Fibroblast of lung (primary cell): ENCODE data around the gene HSP90AB1. TPM values are rescaled to one million over a fixed set of nuclear protein-coding genes. Genes with fewer than 3 reads are reported as not detected.

Source experiments
- DNase-seq, 2 donors: peaks; one replicate each; pipeline versions ENCODE4 v3.0.0 to v3.0.0-alpha.2; 2010; ENCODE audit warnings: low read depth in 2 of 2
- H2AFZ ChIP-seq: 2 replicates; pipeline ENCODE4 v1.5.1; 2012; ENCODE audit warnings: low read length, control low read depth, inconsistent platforms
- H3K27ac ChIP-seq: 2 replicates; pipeline ENCODE4 v1.5.1; 2011; ENCODE audit warnings: low read length, control low read depth; ENCODE audit not compliant: insufficient read depth
- H3K27me3 ChIP-seq: 2 replicates; pipeline ENCODE4 v1.5.1; 2011; ENCODE audit warnings: mild to moderate bottlenecking, low read length; ENCODE audit not compliant: control insufficient read depth, insufficient read depth
- H3K36me3 ChIP-seq: 2 replicates; pipeline ENCODE4 v1.5.1; 2011; ENCODE audit warnings: low read length; ENCODE audit not compliant: control insufficient read depth, insufficient read depth
- H3K4me1 ChIP-seq: 2 replicates; pipeline ENCODE4 v1.5.1; 2011; ENCODE audit warnings: low read length; ENCODE audit not compliant: control insufficient read depth, insufficient read depth; ENCODE audit errors: extremely low read depth
- H3K4me2 ChIP-seq: 2 replicates; pipeline ENCODE4 v1.5.1; 2011; ENCODE audit warnings: low read length, control low read depth; ENCODE audit not compliant: insufficient read depth; ENCODE audit errors: extremely low read depth
- H3K4me3 ChIP-seq, 4 experiments: fragments of 200-600 bp in 1 of 4; sonication (generic) in 1 of 4; replicated peaks in 1 of 4; 2 replicates each; pipeline ENCODE4 v1.5.1; 2011 to 2016; ENCODE audit warnings: low read length in 4 of 4, low read depth in 3 of 4, mild to moderate bottlenecking in 3 of 4, control low read depth in 2 of 4, inconsistent platforms in 1 of 4, mixed read lengths in 1 of 4; ENCODE audit not compliant: insufficient read depth in 1 of 4; ENCODE audit errors: control extremely low read depth in 1 of 4
- H3K79me2 ChIP-seq: 2 replicates; pipeline ENCODE4 v1.5.1; 2012; ENCODE audit warnings: mild to moderate bottlenecking, low read length, inconsistent platforms; ENCODE audit not compliant: control insufficient read depth, insufficient read depth
- H3K9ac ChIP-seq: 2 replicates; pipeline ENCODE4 v1.5.1; 2011; ENCODE audit warnings: mild to moderate bottlenecking, low read length, control low read depth; ENCODE audit not compliant: insufficient read depth
- H3K9me3 ChIP-seq: 2 replicates; pipeline ENCODE4 v1.5.1; 2012; ENCODE audit warnings: low read depth, low read length; ENCODE audit not compliant: control insufficient read depth, insufficient read depth
- H4K20me1 ChIP-seq: 2 replicates; pipeline ENCODE4 v1.5.1; 2011; ENCODE audit warnings: low read length; ENCODE audit not compliant: control insufficient read depth, insufficient read depth; ENCODE audit errors: extremely low read depth
- CTCF ChIP-seq, 2 donors: IDR thresholded peaks in 1 of 2; conservative IDR thresholded peaks in 1 of 2; 1 replicate in 1 of 2; 2 replicates in 1 of 2; pipeline ENCODE4 v1.5.1; 2011 to 2012; ENCODE audit warnings: low read length in 2 of 2, control low read depth in 1 of 2, inconsistent platforms in 1 of 2, low read depth in 1 of 2, mild to moderate bottlenecking in 1 of 2
- EZH2 ChIP-seq: IDR thresholded peaks from 2 replicates; pipeline ENCODE4 v1.5.1; 2012; ENCODE audit warnings: low read length, control low read depth, mild to moderate bottlenecking; ENCODE audit errors: missing control alignments
- polyA plus RNA-seq, 2 donors: library from polyadenylated mRNA; depleted of rRNA in 1 of 2; stranded (reverse) in 1 of 2; unstranded in 1 of 2; fragments of >200 nt; gene quantifications; 2 replicates each; pipeline ENCODE4 v1.2.1, GENCODE V29; 2011 to 2012; ENCODE audit warnings: missing spikeins in 1 of 2
- total RNA-seq: library from RNA; depleted of rRNA; stranded (reverse); fragments of >200 nt; gene quantifications from 2 replicates; pipeline ENCODE4 v1.2.1, GENCODE V29; 2014

The HSP90AB1 gene
- total and polyA plus RNA-seq, 2 donors (not counting 1 experiment from before 2014, with no cell fraction given), result 452 to 775 TPM

- Histone ChIP-seq H3K9ac (no peak overlapping the region), H3K4me1 (no peaks in the 10 kb centered on the region), H3K27ac (no peak overlapping the region), H3K79me2 (no peaks in the 10 kb centered on the region), H3K36me3 (no peaks in the 10 kb centered on the region), H3K4me2 (no peak overlapping the region), H3K4me3 (no peak overlapping the region), H2AFZ (no peak overlapping the region), H4K20me1 (no peaks in the 10 kb centered on the region), H3K27me3 (peaks cover 5% of the 10 kb centered on the region), H3K9me3 (no peaks in the 10 kb centered on the region)
- DNase-seq, result no peak
- TF ChIP-seq CTCF (conservative IDR thresholded peaks at IDR 0.05 in 1 of 2, IDR thresholded peaks at IDR 0.05 in 1 of 2; ENCODE audit: low read depth in 1 of 2, low read length in 2 of 2), result no peak
- no peak for TF ChIP-seq EZH2
Observed at GRCh38 chr6:44211284-44211683, 35.6 kb upstream of the HSP90AB1 start.

- Histone ChIP-seq H2AFZ (no peak overlapping the region), H3K27ac (no peak overlapping the region), H3K4me3 (no peak overlapping the region), H3K9me3 (no peaks in the 10 kb centered on the region), H3K4me1 (peaks cover 6% of the 10 kb centered on the region), H3K79me2 (no peaks in the 10 kb centered on the region), H3K27me3 (no peaks in the 10 kb centered on the region), H3K9ac (no peak overlapping the region), H4K20me1 (no peaks in the 10 kb centered on the region), H3K36me3 (no peaks in the 10 kb centered on the region), H3K4me2 (no peak overlapping the region)
- DNase-seq, result no peak
- no peak for TF ChIP-seq CTCF (conservative IDR thresholded peaks at IDR 0.05 in 1 of 2, IDR thresholded peaks at IDR 0.05 in 1 of 2; ENCODE audit: low read depth in 1 of 2, low read length in 2 of 2)
- no peak for TF ChIP-seq EZH2
Observed at GRCh38 chr6:44214307-44214706, 32.6 kb upstream of the HSP90AB1 start.

- no peak for DNase-seq
- Histone ChIP-seq H3K4me3 (no peak within 1 kb of the TSS), H3K4me1 (peaks cover 14% of the 10 kb centered on the region), H3K9me3 (no peaks in the 10 kb centered on the region), H3K36me3 (no peaks in the 10 kb centered on the region), H3K27me3 (no peaks in the 10 kb centered on the region), H3K9ac (no peak within 1 kb of the TSS), H3K4me2 (no peak within 1 kb of the TSS), H4K20me1 (no peaks in the 10 kb centered on the region), H3K27ac (no peak within 1 kb of the TSS), H3K79me2 (no peaks in the 10 kb centered on the region), H2AFZ (no peak within 1 kb of the TSS)
- TF ChIP-seq CTCF (conservative IDR thresholded peaks at IDR 0.05 in 1 of 2, IDR thresholded peaks at IDR 0.05 in 1 of 2; ENCODE audit: low read depth in 1 of 2, low read length in 2 of 2), result no peak
- no peak for TF ChIP-seq EZH2
Observed at GRCh38 chr6:44216677-44217331, 30.1 kb upstream of the HSP90AB1 start, which contains the start of gene MYMX. TSS of gene MYMX (plus strand) at chr6:44216926. CDS start at chr6:44217472, 546 bp downstream.
